Gastrocnemius medialis (tissue), 4 donors: Measurements from ENCODE around the gene NHERF1. TPM values are rescaled to one million over a fixed set of nuclear protein-coding genes. Genes with fewer than 3 reads are reported as not detected.

Experiments used
- ATAC-seq, 2 donors: fragments of 150-250 bp; one replicate each; pipeline ENCODE4 v1.9.1; 2016
- DNase-seq, 2 donors: peaks; one replicate each; pipeline ENCODE4 v3.0.0-alpha.2; 2019
- H3K27ac ChIP-seq, 4 donors: fragments of 200-600 bp; sonication (generic); 1 replicate in 1 of 4; 2 replicates in 3 of 4; pipeline ENCODE4 v1.5.1; 2016 to 2018; ENCODE audit warnings: mild to moderate bottlenecking in 2 of 4, moderate library complexity in 1 of 4
- H3K27me3 ChIP-seq, 3 donors: fragments of 200-600 bp; sonication (generic) in 2 of 3; 1 replicate in 1 of 3; 2 replicates in 2 of 3; pipeline versions ENCODE4 v1.5.1 to v1.6.0; 2016 to 2019; ENCODE audit warnings: mild to moderate bottlenecking in 1 of 3, moderate library complexity in 1 of 3
- H3K36me3 ChIP-seq, 2 donors: fragments of 200-600 bp; sonication (generic) in 1 of 2; one replicate each; pipeline ENCODE4 v1.5.1; 2017 to 2018
- H3K4me1 ChIP-seq, 2 donors: fragments of 200-600 bp; sonication (generic) in 1 of 2; one replicate each; pipeline ENCODE4 v1.5.1; 2016 to 2017; ENCODE audit warnings: mild to moderate bottlenecking in 2 of 2
- H3K4me3 ChIP-seq, 4 donors: fragments of 200-600 bp; sonication (generic) in 3 of 4; 1 replicate in 1 of 4; 2 replicates in 3 of 4; pipeline ENCODE4 v1.5.1; 2016 to 2019; ENCODE audit warnings: mild to moderate bottlenecking in 2 of 4
- H3K9me3 ChIP-seq, 3 donors: fragments of 200-600 bp; sonication (generic) in 2 of 3; 1 replicate in 1 of 3; 2 replicates in 2 of 3; pipeline ENCODE4 v1.5.1; 2016 to 2019
- CTCF ChIP-seq, 5 experiments: fragments of 450-650 bp in 3 of 5; fragments of 200-600 bp in 2 of 5; sonication (generic) in 2 of 5; IDR thresholded peaks in 4 of 5; conservative IDR thresholded peaks in 1 of 5; 1 replicate in 4 of 5; 2 replicates in 1 of 5; pipeline ENCODE4 v1.5.1; 2016 to 2019; ENCODE audit warnings: antibody characterized with exemption in 5 of 5, mild to moderate bottlenecking in 3 of 5, moderate library complexity in 3 of 5
- POLR2A ChIP-seq, 2 donors: fragments of 450-650 bp; IDR thresholded peaks; one replicate each; pipeline ENCODE4 v1.6.1; 2017; ENCODE audit warnings: antibody characterized with exemption in 2 of 2, mild to moderate bottlenecking in 2 of 2, moderate library complexity in 2 of 2
- in situ Hi-C, 4 donors: fragments of 200-750 bp; cut with MboI; loops; one replicate each; pipeline versions ENCODE4 v1.15.0 to v1.8.0; 2017; ENCODE audit warnings: low sequenced_read_pairs in 4 of 4
- intact Hi-C: fragments of 100-400 bp; cut with DNase I; formaldehyde crosslinking; loops from one replicate; pipeline ENCODE4 v1.15.1; 2023; ENCODE audit warnings: low total_unique reads
- total RNA-seq, 4 donors: library from RNA; depleted of rRNA; stranded (reverse); fragments of >200 nt; gene quantifications; one replicate each; pipeline versions ENCODE4 v1.1.0 to v1.2.3, GENCODE V29; 2016

NHERF1 gene
- total RNA-seq, 4 donors from 2014 or later, result 3.8 to 5.6 (median 5.5) TPM

- TF ChIP-seq POLR2A (IDR thresholded peaks at IDR 0.05) (no peak), CTCF (IDR thresholded peaks at IDR 0.05 in 4 of 5, conservative IDR thresholded peaks at IDR 0.05 in 1 of 5) (peak; percentile 48 to 77 (median 74))
- in situ Hi-C loops, result no loop called here
- Histone ChIP-seq H3K36me3 (peaks cover 0 to 32% of the 10 kb centered on the region in 2 donors), H3K4me1 (peaks cover 20 to 22% of the 10 kb centered on the region in 2 donors), H3K27me3 (no peaks in the 10 kb centered on the region), H3K27ac (no peak overlapping the region), H3K9me3 (no peaks in the 10 kb centered on the region), H3K4me3 (no peak overlapping the region)
- intact Hi-C loops, result loop anchor here (1.0 to 10.0 kb wide), 3 partner anchors 26 to 556 kb away; partner anchors contain the start of gene TTYH2
- ATAC-seq, result peak; percentile 25 to 57
- DNase-seq, result peak; percentile 25 to 63
These were observed 22.3 kb downstream of the NHERF1 start for GRCh38 chr17:74770498-74771318.

- no peaks in the 10 kb centered on the region for H3K27me3 ChIP-seq
- peaks cover 20 to 22% of the 10 kb centered on the region in 2 donors for H3K4me1 ChIP-seq
- no peaks in the 10 kb centered on the region for H3K9me3 ChIP-seq
- intact Hi-C loops, result loop anchor here (10.0 kb wide), 2 partner anchors 387 to 557 kb away; partner anchors contain the start of gene TTYH2
- H3K27ac ChIP-seq, result no peak overlapping the region
- ATAC-seq (no peak), DNase-seq (no peak)
- peaks cover 0 to 32% of the 10 kb centered on the region in 2 donors for H3K36me3 ChIP-seq
- no peak overlapping the region for H3K4me3 ChIP-seq
- in situ Hi-C loops, result no loop called here
- TF ChIP-seq POLR2A (IDR thresholded peaks at IDR 0.05) (no peak), CTCF (IDR thresholded peaks at IDR 0.05 in 4 of 5, conservative IDR thresholded peaks at IDR 0.05 in 1 of 5) (no peak)
These were observed 23.0 kb downstream of the NHERF1 start for GRCh38 chr17:74771319-74771914.

- no peak overlapping the region for H3K27ac ChIP-seq
- no peaks in the 10 kb centered on the region for H3K27me3 ChIP-seq
- TF ChIP-seq CTCF (IDR thresholded peaks at IDR 0.05 in 4 of 5, conservative IDR thresholded peaks at IDR 0.05 in 1 of 5), result no peak
- TF ChIP-seq POLR2A (IDR thresholded peaks at IDR 0.05), result no peak
- no peak for DNase-seq
- in situ Hi-C loops (no loop called here), intact Hi-C loops (loop anchor here (10.0 kb wide), 2 partner anchors 387 to 557 kb away; partner anchors contain the start of gene TTYH2)
- H3K4me3 ChIP-seq, result no peak overlapping the region
- peaks cover 23 to 28% of the 10 kb centered on the region in 2 donors for H3K4me1 ChIP-seq
- no peaks in the 10 kb centered on the region for H3K9me3 ChIP-seq
- ATAC-seq, result no peak
- H3K36me3 ChIP-seq, result peaks cover 0 to 32% of the 10 kb centered on the region in 2 donors
These were observed 23.6 kb downstream of the NHERF1 start for GRCh38 chr17:74772053-74772452.

DNA sequence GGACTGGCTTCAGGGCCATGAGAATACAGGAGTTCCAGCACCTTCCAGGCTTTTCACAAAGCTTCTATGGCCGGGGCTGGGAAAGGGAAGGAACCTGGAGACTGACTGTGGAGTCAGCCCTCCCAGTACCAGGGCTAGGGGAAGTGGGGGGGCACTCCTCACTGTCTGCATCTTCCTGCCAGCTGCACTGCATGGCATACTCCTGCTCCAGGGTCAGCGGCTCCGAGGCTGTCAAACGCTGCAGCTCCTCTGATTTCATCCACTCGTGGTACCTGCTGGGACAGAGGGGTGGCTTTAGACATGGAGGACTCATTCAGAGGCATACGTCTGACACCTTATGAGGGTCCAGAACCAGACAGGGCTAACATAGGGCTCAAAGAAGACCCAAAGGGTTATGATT lies 25.0 kb downstream of the NHERF1 start:
- H3K27ac ChIP-seq, result no peak overlapping the region
- H3K27me3 ChIP-seq, result no peaks in the 10 kb centered on the region
- peaks cover 17 to 27% of the 10 kb centered on the region in 2 donors for H3K4me1 ChIP-seq
- in situ Hi-C loops, result no loop called here
- TF ChIP-seq POLR2A (IDR thresholded peaks at IDR 0.05), result no peak
- TF ChIP-seq CTCF (IDR thresholded peaks at IDR 0.05 in 4 of 5, conservative IDR thresholded peaks at IDR 0.05 in 1 of 5), result no peak
- no peaks in the 10 kb centered on the region for H3K9me3 ChIP-seq
- DNase-seq (no peak), ATAC-seq (no peak)
- intact Hi-C loops, result loop anchor here (10.0 kb wide), 2 partner anchors 389 to 559 kb away; partner anchors contain the start of gene TTYH2
- H3K36me3 ChIP-seq, result peaks cover 0 to 32% of the 10 kb centered on the region in 2 donors
- H3K4me3 ChIP-seq, result no peak overlapping the region
